Neuronal stem cell (in vitro differentiated cells): Measurements from ENCODE around the gene CYP27B1.
A peak's percentile ranks its signal among the peaks of the same experiment; 100 is the strongest.

Source experiments
- DNase-seq: peaks from one replicate; pipeline ENCODE4 v3.0.0-alpha.2; 2013; ENCODE audit warnings: low spot score
- H2AFZ ChIP-seq: one replicate; pipeline ENCODE4 v1.6.1; 2013; ENCODE audit warnings: mild to moderate bottlenecking, low read length, inconsistent platforms
- H2AK5ac ChIP-seq: 2 replicates; pipeline ENCODE4 v1.6.1; 2013; ENCODE audit warnings: low read depth, mild to moderate bottlenecking, inconsistent platforms, low read length, moderate library complexity, mixed read lengths
- H2BK120ac ChIP-seq: 2 replicates; pipeline ENCODE4 v1.6.1; 2013; ENCODE audit warnings: low read depth, mild to moderate bottlenecking, inconsistent platforms, low read length, moderate library complexity, mixed read lengths
- H2BK12ac ChIP-seq: one replicate; pipeline ENCODE4 v1.6.1; 2013; ENCODE audit warnings: low read length, inconsistent platforms
- H2BK15ac ChIP-seq: 2 replicates; pipeline ENCODE4 v1.6.1; 2013; ENCODE audit warnings: mild to moderate bottlenecking, low read length, inconsistent platforms, mixed read lengths
- H2BK5ac ChIP-seq: one replicate; pipeline ENCODE4 v1.6.1; 2013; ENCODE audit warnings: inconsistent platforms, mild to moderate bottlenecking, low read length, moderate library complexity
- H3K14ac ChIP-seq: one replicate; pipeline ENCODE4 v1.6.1; 2013; ENCODE audit warnings: low read length, inconsistent platforms
- H3K18ac ChIP-seq: 2 replicates; pipeline ENCODE4 v1.6.1; 2013; ENCODE audit warnings: low read length, inconsistent platforms
- H3K23ac ChIP-seq: 2 replicates; pipeline ENCODE4 v1.6.1; 2013; ENCODE audit warnings: low read depth, mild to moderate bottlenecking, mixed read lengths, low read length, inconsistent platforms; ENCODE audit not compliant: poor library complexity
- H3K27ac ChIP-seq: replicated peaks from 3 replicates; pipeline ENCODE4 v1.5.1; 2013; ENCODE audit warnings: low read length, inconsistent platforms
- H3K27me3 ChIP-seq, 3 experiments: 2 replicates each; pipeline ENCODE4 v1.6.1; 2013; ENCODE audit warnings: low read length in 3 of 3, mild to moderate bottlenecking in 2 of 3, inconsistent platforms in 1 of 3, low read depth in 1 of 3, mixed read lengths in 1 of 3, moderate library complexity in 1 of 3; ENCODE audit not compliant: control insufficient read depth in 3 of 3, insufficient read depth in 3 of 3
- H3K36me3 ChIP-seq, 2 donors: replicated peaks in 1 of 2; 2 replicates each; pipeline ENCODE4 v1.6.1; 2013; ENCODE audit warnings: low read length in 2 of 2; ENCODE audit not compliant: control insufficient read depth in 2 of 2, insufficient read depth in 2 of 2
- H3K4ac ChIP-seq: 2 replicates; pipeline ENCODE4 v1.6.1; 2013; ENCODE audit warnings: inconsistent platforms, mild to moderate bottlenecking, low read length, moderate library complexity
- H3K4me1 ChIP-seq, 2 donors: 1 replicate in 1 of 2; 2 replicates in 1 of 2; pipeline ENCODE4 v1.6.1; 2013; ENCODE audit warnings: low read length in 2 of 2, low read depth in 1 of 2; ENCODE audit not compliant: control insufficient read depth in 2 of 2, insufficient read depth in 1 of 2
- H3K4me2 ChIP-seq: one replicate; pipeline ENCODE4 v1.6.1; 2013; ENCODE audit warnings: mild to moderate bottlenecking, low read length, inconsistent platforms; ENCODE audit not compliant: insufficient read depth, poor library complexity, severe bottlenecking
- H3K4me3 ChIP-seq, 2 donors: 2 replicates each; pipeline ENCODE4 v1.5.1; 2013; ENCODE audit warnings: low read length in 2 of 2, mild to moderate bottlenecking in 2 of 2, inconsistent platforms in 1 of 2, moderate library complexity in 1 of 2
- H3K79me1 ChIP-seq: one replicate; pipeline ENCODE4 v1.6.1; 2013; ENCODE audit warnings: low read depth, mild to moderate bottlenecking, inconsistent platforms, low read length, moderate library complexity
- H3K9ac ChIP-seq: one replicate; pipeline ENCODE4 v1.6.1; 2013; ENCODE audit warnings: mild to moderate bottlenecking, low read depth, low read length, inconsistent platforms; ENCODE audit not compliant: poor library complexity
- H3K9me3 ChIP-seq, 2 donors: replicated peaks in 1 of 2; 2 replicates each; pipeline versions ENCODE3 to v1.6.1; 2013; ENCODE audit warnings: low read length in 2 of 2, mild to moderate bottlenecking in 2 of 2, inconsistent platforms in 1 of 2, low read depth in 1 of 2, mixed read lengths in 1 of 2, moderate library complexity in 1 of 2; ENCODE audit not compliant: control insufficient read depth in 2 of 2, insufficient read depth in 1 of 2
- H4K8ac ChIP-seq: one replicate; pipeline ENCODE4 v1.6.1; 2013; ENCODE audit warnings: low read depth, mild to moderate bottlenecking, inconsistent platforms, low read length, moderate library complexity
- H4K91ac ChIP-seq: one replicate; pipeline ENCODE4 v1.6.1; 2013; ENCODE audit warnings: low read length, low read depth, mild to moderate bottlenecking, inconsistent platforms; ENCODE audit not compliant: poor library complexity
- WGBS, 2 donors: extraction: QIAGEN DNeasy Blood & Tissue Kit; methylation state at CpG; one replicate each; pipeline ENCODE4 v1.1.7; 2013; ENCODE audit warnings: missing lambda C conversion rate in 2 of 2, mixed read lengths in 1 of 2; ENCODE audit not compliant: insufficient read length in 2 of 2, insufficient replicate concordance in 1 of 2; ENCODE audit errors: extremely low coverage in 2 of 2; 5-methylcytosine and 5-hydroxymethylcytosine counted together

Gene CYP27B1

DNA sequence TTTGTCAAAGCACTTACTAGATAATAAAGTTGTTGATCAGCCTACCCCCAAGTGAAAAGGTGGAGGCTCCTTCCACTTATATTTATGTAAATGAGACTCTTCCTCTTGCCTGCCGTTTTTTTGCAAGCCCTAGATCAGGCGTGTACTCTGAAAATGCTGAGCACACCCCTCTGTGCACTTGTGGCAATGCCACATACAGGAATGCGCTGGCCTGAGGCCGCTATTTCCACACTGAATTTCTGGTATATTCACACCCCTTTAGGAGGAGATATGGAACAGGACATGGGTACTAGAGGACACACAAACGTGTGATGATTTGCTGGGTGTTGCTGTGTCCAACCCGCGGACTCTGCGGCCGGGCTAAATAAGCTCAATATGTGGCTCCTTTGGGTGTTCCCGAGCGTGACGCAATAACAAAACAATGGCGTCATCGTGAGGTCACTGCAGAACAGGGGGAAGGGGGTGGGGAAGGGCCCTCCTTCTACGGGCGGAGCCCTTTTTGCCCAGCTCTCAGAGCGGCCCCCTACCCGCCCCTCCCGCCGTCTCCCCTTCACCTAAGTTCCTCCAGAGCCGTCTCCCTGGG lies 22.6 kb downstream of the CYP27B1 start:
- no peak overlapping the region for H2BK15ac ChIP-seq
- H3K27ac ChIP-seq, result peak overlapping the region; percentile 63
- no peak overlapping the region for H3K9ac ChIP-seq
- H2BK120ac ChIP-seq, result no peak overlapping the region
- peaks cover 0 to 27% (median under 1%) of the 10 kb centered on the region in 3 experiments for H3K27me3 ChIP-seq
- DNase-seq, result no peak
- H3K4me1 ChIP-seq, result peaks cover 9 to 27% of the 10 kb centered on the region in 2 donors
- H4K91ac ChIP-seq, result no peak overlapping the region
- peaks cover 16 to 37% of the 10 kb centered on the region in 2 donors for H3K36me3 ChIP-seq
- H2BK5ac ChIP-seq, result no peak overlapping the region
- H2AFZ ChIP-seq, result peak overlapping the region; percentile 90
- peak overlapping the region; percentile 76 to 87 for H3K4me3 ChIP-seq
- H3K4ac ChIP-seq, result no peak overlapping the region
- H3K9me3 ChIP-seq, result no peaks in the 10 kb centered on the region
- H3K79me1 ChIP-seq, result no peaks in the 10 kb centered on the region
- H3K23ac ChIP-seq, result no peak overlapping the region
- no CpG with 5 or more reads among the region's 21 CpGs for WGBS, 2 donors
- no peak overlapping the region for H3K14ac ChIP-seq
- H3K4me2 ChIP-seq, result peak overlapping the region; percentile 56
- no peak overlapping the region for H2AK5ac ChIP-seq
- H3K18ac ChIP-seq, result peak overlapping the region; percentile 5
- H4K8ac ChIP-seq, result no peak overlapping the region
- no peak overlapping the region for H2BK12ac ChIP-seq

DNA sequence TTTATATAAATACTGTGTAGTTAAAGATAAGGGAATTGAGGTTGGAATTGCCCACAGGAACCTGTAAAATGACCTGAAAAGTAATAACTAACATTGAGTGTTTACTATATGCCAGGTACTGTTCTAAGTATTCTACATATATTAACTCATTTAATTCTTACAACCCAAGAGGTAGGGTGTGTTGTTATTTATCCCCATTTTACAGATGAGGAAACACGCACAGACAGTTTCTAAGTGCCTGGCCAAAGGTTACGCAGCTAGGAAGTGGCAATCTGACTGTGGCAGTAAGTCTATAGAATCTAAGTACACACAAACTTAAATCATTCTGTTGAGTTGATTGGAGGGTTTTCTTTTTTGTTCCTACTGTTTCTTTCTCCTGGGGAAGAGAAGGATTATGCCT lies 23.1 kb downstream of the CYP27B1 start:
- Histone ChIP-seq H2BK5ac (no peak overlapping the region), H3K27me3 (peaks cover 0 to 31% (median 4%) of the 10 kb centered on the region in 3 experiments), H2AFZ (no peak overlapping the region), H3K9ac (no peak overlapping the region), H3K23ac (no peak overlapping the region), H3K9me3 (no peaks in the 10 kb centered on the region), H2BK120ac (no peak overlapping the region), H3K36me3 (peaks cover 13 to 32% of the 10 kb centered on the region in 2 donors), H3K79me1 (no peaks in the 10 kb centered on the region), H3K4me3 (peak overlapping the region in 1 of 2 donors; percentile 87), H2BK12ac (no peak overlapping the region), H3K4me2 (no peak overlapping the region), H4K91ac (no peak overlapping the region), H2AK5ac (no peak overlapping the region), H2BK15ac (no peak overlapping the region), H3K14ac (no peak overlapping the region), H3K4me1 (peaks cover 12 to 31% of the 10 kb centered on the region in 2 donors), H3K18ac (no peak overlapping the region), H4K8ac (no peak overlapping the region), H3K27ac (no peak overlapping the region), H3K4ac (no peak overlapping the region)
- no CpG with 5 or more reads among the region's 2 CpGs for WGBS, 2 donors
- DNase-seq, result no peak

DNA sequence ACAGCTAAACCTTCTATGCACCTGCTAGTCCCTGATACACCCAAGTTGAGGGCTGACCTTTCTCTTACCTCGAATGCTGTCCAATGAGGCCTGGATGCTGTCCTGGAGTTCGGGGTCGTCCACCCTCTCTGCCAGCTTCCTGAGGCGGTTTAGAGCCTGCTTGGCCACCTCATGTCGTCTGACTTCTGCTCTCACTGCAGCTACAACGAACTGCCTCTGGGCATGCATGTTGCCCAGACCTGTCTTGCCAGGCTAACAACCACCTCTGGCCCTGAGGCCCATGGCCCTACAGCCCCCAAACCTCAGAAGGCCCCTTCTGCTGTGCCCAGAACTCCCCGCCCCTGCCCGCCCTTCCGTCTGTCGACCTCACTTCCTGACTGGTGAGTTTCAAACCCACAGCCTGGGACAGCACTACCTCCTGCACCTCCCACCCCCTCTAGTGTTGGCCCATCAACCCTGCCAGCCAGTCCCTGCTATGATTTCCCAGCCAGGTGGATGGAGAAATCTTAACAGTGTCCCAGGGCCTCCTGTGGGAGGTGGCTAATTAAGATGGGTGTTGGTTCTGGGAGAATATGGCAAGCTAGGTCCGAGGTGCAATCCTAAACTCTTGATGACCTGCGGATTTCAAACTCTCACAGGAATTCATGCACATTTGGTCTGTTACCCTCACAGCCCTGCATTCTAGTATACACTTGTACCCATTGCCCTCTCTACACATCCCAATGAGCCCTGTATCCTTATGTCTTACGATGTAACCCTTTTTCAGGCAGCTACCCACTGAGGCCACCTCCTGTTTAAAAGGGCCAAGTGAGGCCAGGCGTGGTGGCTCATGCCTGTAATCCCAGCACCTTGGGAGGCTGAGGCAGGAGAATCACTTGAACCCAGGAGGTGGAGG lies 24.8 kb downstream of the CYP27B1 start:
- Histone ChIP-seq H3K9me3 (no peaks in the 10 kb centered on the region), H2BK5ac (peak overlapping the region; percentile 26), H4K91ac (no peak overlapping the region), H3K4ac (no peak overlapping the region), H3K27ac (no peak overlapping the region), H3K4me1 (peaks cover 13 to 31% of the 10 kb centered on the region in 2 donors), H3K9ac (no peak overlapping the region), H3K14ac (no peak overlapping the region), H3K36me3 (peaks cover 5 to 17% of the 10 kb centered on the region in 2 donors), H2AFZ (no peak overlapping the region), H2BK15ac (no peak overlapping the region), H3K4me3 (no peak overlapping the region), H4K8ac (no peak overlapping the region), H3K18ac (no peak overlapping the region), H3K79me1 (no peaks in the 10 kb centered on the region), H2BK120ac (no peak overlapping the region), H2AK5ac (peak overlapping the region; percentile 41), H2BK12ac (no peak overlapping the region), H3K27me3 (peaks cover 0 to 44% (median 14%) of the 10 kb centered on the region in 3 experiments), H3K4me2 (no peak overlapping the region), H3K23ac (no peak overlapping the region)
- WGBS, 2 donors, result no CpG with 5 or more reads among the region's 14 CpGs
- no peak for DNase-seq

DNA sequence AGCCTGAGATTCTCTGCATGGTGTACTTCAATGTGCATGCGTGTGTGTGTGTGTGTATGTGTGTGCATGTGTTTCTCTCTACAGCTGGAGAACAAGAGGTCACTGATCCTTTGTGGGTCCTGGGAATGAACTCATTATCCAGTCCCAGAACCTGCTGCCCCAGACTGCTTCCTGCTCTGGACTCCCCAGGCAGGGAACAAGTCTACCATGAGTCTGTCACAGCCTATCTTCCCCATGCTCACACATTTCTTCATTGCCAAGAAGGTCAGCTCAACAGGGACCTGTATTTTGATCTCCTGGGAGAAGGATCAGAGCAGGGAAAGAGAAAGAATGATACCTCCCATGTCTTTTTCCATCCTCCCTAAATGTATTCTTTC lies 25.5 kb downstream of the CYP27B1 start:
- peaks cover 0 to 4% of the 10 kb centered on the region in 2 donors for H3K9me3 ChIP-seq
- H4K91ac ChIP-seq, result no peak overlapping the region
- no peak overlapping the region for H2AFZ ChIP-seq
- H2AK5ac ChIP-seq, result no peak overlapping the region
- H4K8ac ChIP-seq, result no peak overlapping the region
- H3K9ac ChIP-seq, result no peak overlapping the region
- H2BK120ac ChIP-seq, result no peak overlapping the region
- H3K4me1 ChIP-seq, result peaks cover 16 to 36% of the 10 kb centered on the region in 2 donors
- peaks cover under 1 to 10% of the 10 kb centered on the region in 2 donors for H3K36me3 ChIP-seq
- no peak overlapping the region for H3K4me2 ChIP-seq
- H2BK15ac ChIP-seq, result no peak overlapping the region
- no peak overlapping the region for H3K4ac ChIP-seq
- H3K79me1 ChIP-seq, result no peaks in the 10 kb centered on the region
- H3K27me3 ChIP-seq, result peaks cover 3 to 51% (median 21%) of the 10 kb centered on the region in 3 experiments
- WGBS, 2 donors, result no CpG with 5 or more reads among the region's 1 CpG
- no peak overlapping the region for H3K4me3 ChIP-seq
- no peak overlapping the region for H3K18ac ChIP-seq
- DNase-seq, result no peak
- H2BK5ac ChIP-seq, result no peak overlapping the region
- H3K23ac ChIP-seq, result no peak overlapping the region
- no peak overlapping the region for H3K27ac ChIP-seq
- no peak overlapping the region for H2BK12ac ChIP-seq
- H3K14ac ChIP-seq, result no peak overlapping the region
